ENCODE measurements around the gene PTAR1. TPM values are rescaled to one million over a fixed set of nuclear protein-coding genes. Genes with fewer than 3 reads are reported as not detected.
A peak's percentile ranks its signal among the peaks of the same experiment; 100 is the strongest.

The PTAR1 gene
- total and polyA plus RNA-seq, 4 experiments from 2014 or later, result 11.0 to 80.0 (median 47.0) TPM

DNA sequence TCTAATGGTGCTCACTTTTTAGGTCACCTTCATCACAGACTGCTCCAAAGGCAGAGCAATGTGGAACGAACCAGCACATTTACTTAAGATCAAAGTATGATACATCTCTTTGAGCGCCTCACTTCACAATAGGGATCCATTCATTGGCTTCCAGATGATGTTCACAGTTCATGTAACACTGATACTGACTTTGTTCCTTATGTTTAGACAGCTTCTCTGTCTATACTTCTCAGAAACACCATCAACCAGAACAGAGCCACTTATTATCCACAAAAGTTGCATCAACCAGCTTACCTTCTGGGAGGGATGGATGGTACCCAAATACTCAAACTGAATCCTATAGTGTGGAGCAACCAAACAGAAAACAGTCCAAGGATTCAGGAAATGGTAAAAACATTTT lies 4.6 kb downstream of the PTAR1 start:
- H3K4me3 ChIP-seq (ENCODE audit: low read length in 2 of 2), result no peak overlapping the region
- H3K27me3 ChIP-seq (ENCODE audit: insufficient read depth, low read length), result no peaks in the 10 kb centered on the region
- H3K27ac Mint-ChIP-seq, result no peak overlapping the region
- peaks cover 47% of the 10 kb centered on the region for H3K4me1 ChIP-seq (ENCODE audit: insufficient read depth, low read length)
- peak overlapping the region in 2 of 8 donors; percentile 4 to 18 for H3K4me3 Mint-ChIP-seq
- H3K27ac ChIP-seq (ENCODE audit: low read depth, low read length), result no peak overlapping the region
- no peaks in the 10 kb centered on the region for H3K27me3 Mint-ChIP-seq
- peaks cover 15 to 24% of the 10 kb centered on the region in 2 donors for H3K36me3 Mint-ChIP-seq
- no peaks in the 10 kb centered on the region for H3K9me3 ChIP-seq (ENCODE audit: control insufficient read depth in 1 of 2, low read length in 2 of 2)
- no peak for DNase-seq
- peaks cover 37 to 74% (median 57%) of the 10 kb centered on the region in 4 donors for H3K4me1 Mint-ChIP-seq
- H3K9me3 Mint-ChIP-seq, result no peaks in the 10 kb centered on the region
- ChIA-PET POLR2A (ENCODE audit: partially characterized antibody) (no interaction called here), CTCF (ENCODE audit: partially characterized antibody) (no interaction called here)
- H3K36me3 ChIP-seq (ENCODE audit: insufficient read depth, low read length), result no peaks in the 10 kb centered on the region
- intact Hi-C loops (cut with micrococcal nuclease), result loop anchor here (5.0 kb wide), 1 partner anchor 657 kb away; the partner anchor contains the start of gene KLF9

DNA sequence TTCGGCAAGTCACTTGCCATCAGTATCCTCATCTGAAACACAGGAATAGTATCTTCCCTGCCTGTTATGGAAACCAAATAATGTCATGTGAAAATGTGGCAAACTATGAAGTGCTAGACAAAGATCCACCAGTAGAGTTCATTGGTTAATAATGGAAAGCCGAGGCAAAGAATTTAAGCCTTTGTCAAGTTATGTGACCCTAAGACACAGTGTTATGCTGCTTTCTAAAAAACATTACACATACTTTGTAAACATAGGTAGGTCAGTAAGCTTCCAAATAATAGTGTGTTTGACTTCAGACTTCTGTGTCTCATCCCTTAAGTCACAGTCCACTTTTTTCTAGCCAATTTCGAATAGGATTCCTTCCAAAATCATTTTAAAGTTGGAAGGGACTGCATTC lies 6.0 kb downstream of the PTAR1 start:
- H3K9me3 Mint-ChIP-seq, result no peaks in the 10 kb centered on the region
- Histone ChIP-seq H3K27me3 (ENCODE audit: insufficient read depth, low read length) (no peaks in the 10 kb centered on the region), H3K36me3 (ENCODE audit: insufficient read depth, low read length) (no peaks in the 10 kb centered on the region), H3K27ac (ENCODE audit: low read depth, low read length) (no peak overlapping the region), H3K9me3 (ENCODE audit: control insufficient read depth in 1 of 2, low read length in 2 of 2) (no peaks in the 10 kb centered on the region), H3K4me3 (ENCODE audit: low read length in 2 of 2) (no peak overlapping the region), H3K4me1 (ENCODE audit: insufficient read depth, low read length) (peaks cover 41% of the 10 kb centered on the region)
- ChIA-PET CTCF (ENCODE audit: partially characterized antibody) (no interaction called here), POLR2A (ENCODE audit: partially characterized antibody) (no interaction called here)
- no peak overlapping the region for H3K27ac Mint-ChIP-seq
- H3K4me1 Mint-ChIP-seq, result peaks cover 43 to 77% (median 60%) of the 10 kb centered on the region in 4 donors
- peaks cover 25 to 31% of the 10 kb centered on the region in 2 donors for H3K36me3 Mint-ChIP-seq
- DNase-seq, result no peak
- no peaks in the 10 kb centered on the region for H3K27me3 Mint-ChIP-seq
- intact Hi-C loops (cut with micrococcal nuclease), result no loop called here
- no peak overlapping the region for H3K4me3 Mint-ChIP-seq

DNA sequence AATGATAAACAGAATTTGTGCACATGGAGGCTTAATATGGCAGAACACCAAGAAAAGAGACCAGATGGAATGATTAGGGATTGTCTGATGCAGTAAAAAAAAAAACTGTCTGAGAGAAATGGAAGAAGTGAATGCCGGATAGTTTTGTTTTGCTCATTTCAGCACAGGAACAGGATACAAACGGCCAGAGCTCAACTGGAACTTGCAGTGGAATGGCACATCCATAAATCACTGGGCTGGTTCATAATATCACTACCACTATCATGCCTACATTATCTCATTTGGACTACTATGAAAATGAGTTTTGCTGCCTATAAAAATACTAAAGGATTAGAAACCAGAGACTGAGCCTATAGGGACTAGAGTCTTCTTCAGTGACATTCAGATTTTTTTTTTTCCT lies 9.7 kb downstream of the PTAR1 start:
- ChIA-PET POLR2A (ENCODE audit: partially characterized antibody) (no interaction called here), CTCF (ENCODE audit: partially characterized antibody) (no interaction called here)
- Histone ChIP-seq H3K36me3 (ENCODE audit: insufficient read depth, low read length) (peaks cover 8% of the 10 kb centered on the region), H3K27ac (ENCODE audit: low read depth, low read length) (no peak overlapping the region), H3K9me3 (ENCODE audit: control insufficient read depth in 1 of 2, low read length in 2 of 2) (no peaks in the 10 kb centered on the region), H3K27me3 (ENCODE audit: insufficient read depth, low read length) (no peaks in the 10 kb centered on the region), H3K4me1 (ENCODE audit: insufficient read depth, low read length) (peaks cover 16% of the 10 kb centered on the region), H3K4me3 (ENCODE audit: low read length in 2 of 2) (no peak overlapping the region)
- Mint-ChIP-seq H3K27ac (peak overlapping the region in 1 of 7 donors; percentile 23), H3K4me3 (no peak overlapping the region), H3K27me3 (no peaks in the 10 kb centered on the region), H3K4me1 (peaks cover 41 to 78% (median 57%) of the 10 kb centered on the region in 4 donors), H3K9me3 (no peaks in the 10 kb centered on the region), H3K36me3 (peaks cover 43 to 56% of the 10 kb centered on the region in 2 donors)
- DNase-seq, result no peak
- intact Hi-C loops (cut with micrococcal nuclease), result no loop called here

DNA sequence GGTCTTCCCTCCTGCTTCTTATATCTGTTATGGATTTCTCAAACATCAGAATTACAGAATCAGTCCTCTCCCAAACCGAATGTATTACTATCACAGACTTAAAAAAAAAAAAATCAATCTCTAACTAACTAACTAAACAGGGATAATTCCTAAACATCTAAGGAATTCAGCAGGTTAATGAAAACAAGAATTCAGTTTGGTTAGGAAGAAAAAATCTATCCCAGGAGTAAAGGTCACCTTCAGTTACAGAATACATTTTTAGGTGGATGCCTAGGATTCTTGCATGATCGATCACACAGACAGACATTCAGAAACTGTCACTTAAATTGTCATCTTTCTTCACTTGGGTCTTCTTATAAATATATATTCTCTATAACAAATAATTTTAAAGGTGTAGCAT lies 11.5 kb downstream of the PTAR1 start:
- Mint-ChIP-seq H3K36me3 (peaks cover 48 to 60% of the 10 kb centered on the region in 2 donors), H3K4me1 (peaks cover 35 to 79% (median 52%) of the 10 kb centered on the region in 4 donors), H3K27me3 (no peaks in the 10 kb centered on the region), H3K27ac (no peak overlapping the region), H3K9me3 (no peaks in the 10 kb centered on the region), H3K4me3 (no peak overlapping the region)
- no peaks in the 10 kb centered on the region for H3K27me3 ChIP-seq (ENCODE audit: insufficient read depth, low read length)
- peaks cover 9% of the 10 kb centered on the region for H3K4me1 ChIP-seq (ENCODE audit: insufficient read depth, low read length)
- no peak for DNase-seq
- no peak overlapping the region for H3K4me3 ChIP-seq (ENCODE audit: low read length in 2 of 2)
- intact Hi-C loops (cut with micrococcal nuclease), result no loop called here
- CTCF ChIA-PET (ENCODE audit: partially characterized antibody), result no interaction called here
- no peaks in the 10 kb centered on the region for H3K9me3 ChIP-seq (ENCODE audit: control insufficient read depth in 1 of 2, low read length in 2 of 2)
- peaks cover 8% of the 10 kb centered on the region for H3K36me3 ChIP-seq (ENCODE audit: insufficient read depth, low read length)
- no peak overlapping the region for H3K27ac ChIP-seq (ENCODE audit: low read depth, low read length)
- POLR2A ChIA-PET (ENCODE audit: partially characterized antibody), result no interaction called here

DNA sequence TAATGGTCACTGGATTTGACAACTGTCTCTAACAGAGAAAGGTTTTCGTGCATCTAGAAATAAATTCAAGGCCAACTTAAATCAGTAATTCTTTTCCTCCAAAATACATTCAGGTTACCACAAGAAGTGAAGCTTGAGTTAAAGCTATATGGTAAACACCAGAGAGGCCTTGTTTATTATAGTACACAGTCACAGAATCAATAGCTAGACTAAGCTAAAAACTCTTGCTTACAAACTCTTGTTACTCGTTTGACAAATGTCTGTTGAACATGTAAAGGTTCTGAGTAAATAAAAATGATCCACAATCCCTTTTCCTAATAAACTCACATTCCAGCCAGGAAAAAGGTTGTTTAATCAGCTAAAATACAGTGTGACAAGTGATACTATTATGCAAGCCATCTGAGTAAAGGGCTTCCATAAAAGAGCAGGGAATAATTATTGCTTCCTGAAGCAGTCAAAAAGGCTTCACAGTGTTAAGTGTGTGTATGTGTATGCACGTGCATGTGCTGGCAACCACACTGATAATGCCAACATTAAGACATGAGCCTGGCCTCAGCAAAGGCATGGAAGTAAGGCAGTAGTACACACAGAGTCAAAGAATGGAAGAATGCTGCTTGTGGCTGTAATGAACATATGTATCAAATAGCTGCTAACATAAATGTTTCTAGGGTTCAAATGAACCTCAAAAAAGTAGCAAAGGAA lies 12.8 kb downstream of the PTAR1 start:
- POLR2A ChIA-PET (ENCODE audit: partially characterized antibody), result no interaction called here
- Histone ChIP-seq H3K4me1 (ENCODE audit: insufficient read depth, low read length) (peaks cover 9% of the 10 kb centered on the region), H3K27ac (ENCODE audit: low read depth, low read length) (no peak overlapping the region), H3K36me3 (ENCODE audit: insufficient read depth, low read length) (peaks cover 8% of the 10 kb centered on the region), H3K9me3 (ENCODE audit: control insufficient read depth in 1 of 2, low read length in 2 of 2) (no peaks in the 10 kb centered on the region), H3K27me3 (ENCODE audit: insufficient read depth, low read length) (no peaks in the 10 kb centered on the region), H3K4me3 (ENCODE audit: low read length in 2 of 2) (no peak overlapping the region)
- DNase-seq, result no peak
- H3K4me3 Mint-ChIP-seq, result no peak overlapping the region
- H3K4me1 Mint-ChIP-seq, result peaks cover 32 to 73% (median 47%) of the 10 kb centered on the region in 4 donors
- peaks cover 50 to 62% of the 10 kb centered on the region in 2 donors for H3K36me3 Mint-ChIP-seq
- no peaks in the 10 kb centered on the region for H3K9me3 Mint-ChIP-seq
- H3K27ac Mint-ChIP-seq, result peak overlapping the region in 1 of 7 donors; percentile 34
- intact Hi-C loops (cut with micrococcal nuclease), result no loop called here
- no peaks in the 10 kb centered on the region for H3K27me3 Mint-ChIP-seq
- CTCF ChIA-PET (ENCODE audit: partially characterized antibody), result interaction anchor here (1.9 kb wide), 1 partner anchor 74 kb away, joined by 5 read pairs; the partner anchor contains the start of gene APBA1

DNA sequence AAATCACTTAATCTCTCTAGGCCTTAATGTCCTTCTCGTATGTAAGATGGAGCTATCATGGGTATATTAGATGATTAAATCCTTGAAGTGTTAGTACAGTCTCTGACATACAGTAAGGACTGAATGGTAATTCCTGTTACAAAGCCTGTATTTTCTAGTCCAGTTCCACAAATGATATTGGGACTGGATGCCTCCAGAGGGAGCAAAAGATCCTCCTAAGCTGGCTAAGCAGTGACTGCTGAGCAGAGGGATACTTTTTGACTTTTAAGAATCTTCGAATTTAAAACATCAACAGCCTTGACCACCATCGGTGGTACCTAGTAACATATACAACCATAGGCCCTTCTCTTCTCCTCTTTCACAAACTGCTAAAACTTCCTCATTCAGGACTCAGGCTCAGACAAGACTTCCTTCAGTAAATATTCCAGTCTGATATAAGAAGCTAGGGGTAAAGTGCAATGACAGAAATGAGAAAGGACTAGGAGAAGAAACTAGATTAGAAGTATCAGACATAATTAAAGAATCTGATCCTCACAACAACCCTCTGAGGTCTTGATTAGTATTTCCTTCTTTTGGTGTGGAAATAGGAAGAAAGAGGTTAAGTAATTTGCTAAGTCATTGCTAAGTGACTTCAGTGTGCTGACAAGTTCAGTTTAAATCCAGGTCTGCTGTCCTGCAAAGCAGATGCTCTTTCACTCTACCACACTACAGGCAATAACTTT lies 13.9 kb downstream of the PTAR1 start:
- Histone ChIP-seq H3K4me1 (ENCODE audit: insufficient read depth, low read length) (peaks cover 5% of the 10 kb centered on the region), H3K27me3 (ENCODE audit: insufficient read depth, low read length) (no peaks in the 10 kb centered on the region), H3K9me3 (ENCODE audit: control insufficient read depth in 1 of 2, low read length in 2 of 2) (no peaks in the 10 kb centered on the region), H3K36me3 (ENCODE audit: insufficient read depth, low read length) (peaks cover 15% of the 10 kb centered on the region), H3K4me3 (ENCODE audit: low read length in 2 of 2) (no peak overlapping the region), H3K27ac (ENCODE audit: low read depth, low read length) (no peak overlapping the region)
- POLR2A ChIA-PET (ENCODE audit: partially characterized antibody), result no interaction called here
- no peaks in the 10 kb centered on the region for H3K27me3 Mint-ChIP-seq
- no peaks in the 10 kb centered on the region for H3K9me3 Mint-ChIP-seq
- intact Hi-C loops (cut with micrococcal nuclease), result no loop called here
- peaks cover 26 to 68% (median 42%) of the 10 kb centered on the region in 4 donors for H3K4me1 Mint-ChIP-seq
- DNase-seq, result no peak
- CTCF ChIA-PET (ENCODE audit: partially characterized antibody), result interaction anchor here (1.9 kb wide), 1 partner anchor 73 kb away, joined by 5 read pairs; the partner anchor contains the start of gene APBA1
- H3K36me3 Mint-ChIP-seq, result peaks cover 57 to 67% of the 10 kb centered on the region in 2 donors
- H3K4me3 Mint-ChIP-seq, result no peak overlapping the region
- H3K27ac Mint-ChIP-seq, result no peak overlapping the region

DNA sequence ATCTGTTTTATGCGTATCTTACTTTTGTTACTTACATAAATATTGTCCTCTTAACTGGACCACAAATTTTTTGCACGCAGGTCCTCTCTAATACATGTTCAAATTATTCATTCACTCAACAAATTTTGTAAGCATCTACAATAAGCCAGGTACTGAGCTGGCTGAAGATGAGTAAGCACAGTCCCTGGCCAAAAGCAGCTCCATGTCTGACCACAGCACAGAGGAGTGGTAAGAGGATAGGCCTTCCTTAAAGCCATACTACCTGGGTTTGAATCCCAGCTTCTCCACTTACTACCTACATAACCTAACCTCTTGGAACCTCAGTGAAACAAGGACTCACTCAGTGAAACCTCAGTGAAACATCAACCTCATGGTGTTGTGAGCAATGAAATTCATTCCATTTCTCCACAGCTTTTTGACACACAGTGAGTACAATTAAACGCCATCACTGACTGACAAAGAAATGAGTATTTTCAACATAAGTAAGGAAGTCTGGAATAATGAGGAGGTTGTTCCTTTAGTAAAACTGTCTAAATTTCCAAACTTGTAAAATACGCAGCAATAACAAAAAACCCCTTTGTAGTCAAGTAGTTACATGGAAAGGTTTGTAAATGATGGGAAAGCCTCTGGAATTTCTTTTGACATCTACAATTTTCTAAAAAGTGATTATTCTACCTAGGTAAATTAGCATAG lies 15.0 kb downstream of the PTAR1 start:
- POLR2A ChIA-PET (ENCODE audit: partially characterized antibody), result no interaction called here
- intact Hi-C loops (cut with micrococcal nuclease), result no loop called here
- Histone ChIP-seq H3K36me3 (ENCODE audit: insufficient read depth, low read length) (peaks cover 15% of the 10 kb centered on the region), H3K4me1 (ENCODE audit: insufficient read depth, low read length) (peaks cover 5% of the 10 kb centered on the region), H3K27ac (ENCODE audit: low read depth, low read length) (no peak overlapping the region), H3K4me3 (ENCODE audit: low read length in 2 of 2) (no peak overlapping the region), H3K9me3 (ENCODE audit: control insufficient read depth in 1 of 2, low read length in 2 of 2) (no peaks in the 10 kb centered on the region), H3K27me3 (ENCODE audit: insufficient read depth, low read length) (no peaks in the 10 kb centered on the region)
- H3K4me3 Mint-ChIP-seq, result no peak overlapping the region
- no peaks in the 10 kb centered on the region for H3K9me3 Mint-ChIP-seq
- CTCF ChIA-PET (ENCODE audit: partially characterized antibody), result no interaction called here
- H3K4me1 Mint-ChIP-seq, result peaks cover 25 to 59% (median 35%) of the 10 kb centered on the region in 4 donors
- H3K27ac Mint-ChIP-seq, result peak overlapping the region in 1 of 7 donors; percentile 4
- no peak for DNase-seq
- H3K27me3 Mint-ChIP-seq, result no peaks in the 10 kb centered on the region
- peaks cover 58 to 65% of the 10 kb centered on the region in 2 donors for H3K36me3 Mint-ChIP-seq
